Uterus (tissue), 4 donors: ENCODE measurements around the gene PARP9. TPM values are rescaled to one million over a fixed set of nuclear protein-coding genes. Genes with fewer than 3 reads are reported as not detected.

ENCODE experiments used
- DNase-seq, 2 donors: peaks; one replicate each; pipeline ENCODE4 v3.0.0-alpha.2; 2019 to 2020
- H3K27ac ChIP-seq, 2 donors: fragments of 200-600 bp; sonication (generic); 1 replicate in 1 of 2; 2 replicates in 1 of 2; pipeline ENCODE4 v1.5.1; 2016 to 2018
- H3K27me3 ChIP-seq, 2 donors: fragments of 200-600 bp; sonication (generic); one replicate each; pipeline ENCODE4 v1.5.1; 2018 to 2019; ENCODE audit warnings: control low read depth in 1 of 2
- H3K36me3 ChIP-seq, 2 donors: fragments of 200-600 bp; sonication (generic); one replicate each; pipeline ENCODE4 v1.5.1; 2019; ENCODE audit warnings: control low read depth in 1 of 2
- H3K4me1 ChIP-seq, 2 donors: fragments of 200-600 bp; sonication (generic); one replicate each; pipeline ENCODE4 v1.5.1; 2018 to 2019; ENCODE audit warnings: control low read depth in 1 of 2
- H3K4me3 ChIP-seq, 2 donors: fragments of 200-600 bp; sonication (generic); 1 replicate in 1 of 2; 2 replicates in 1 of 2; pipeline ENCODE4 v1.5.1; 2018 to 2019; ENCODE audit warnings: mild to moderate bottlenecking in 1 of 2
- H3K9me3 ChIP-seq, 2 donors: fragments of 200-600 bp; sonication (generic); one replicate each; pipeline ENCODE4 v1.5.1; 2019; ENCODE audit warnings: control low read depth in 1 of 2
- POLR2A ChIP-seq, 2 donors: fragments of 450-650 bp; IDR thresholded peaks; one replicate each; pipeline ENCODE4 v1.6.1; 2016; ENCODE audit warnings: antibody characterized with exemption in 2 of 2, mild to moderate bottlenecking in 1 of 2, moderate library complexity in 1 of 2
- intact Hi-C: fragments of 100-400 bp; cut with DNase I; formaldehyde crosslinking; loops from one replicate; pipeline ENCODE4 v1.15.1; 2023; ENCODE audit warnings: low total_unique reads
- total RNA-seq, 4 donors: library from RNA; depleted of rRNA in 3 of 4; stranded (reverse); fragments of >200 nt in 3 of 4; gene quantifications; one replicate each; pipeline versions ENCODE4 v1.1.0 to v1.2.4, GENCODE V29; 2014 to 2023
- TF ChIP-seq, protein P1 (sequence below), 4 experiments: fragments of 200-600 bp in 2 of 4; fragments of 450-650 bp in 2 of 4; sonication (generic) in 2 of 4; IDR thresholded peaks; one replicate each; pipeline ENCODE4 v1.5.1; 2016 to 2019; ENCODE audit warnings: antibody characterized with exemption in 4 of 4, mild to moderate bottlenecking in 2 of 4, moderate library complexity in 1 of 4
- donor health status: DM: yes; HTN: yes; CAD: no.

Gene PARP9
- total RNA-seq, 4 donors from 2014 or later, result 16.8 to 80.7 (median 35.8) TPM

DNA sequence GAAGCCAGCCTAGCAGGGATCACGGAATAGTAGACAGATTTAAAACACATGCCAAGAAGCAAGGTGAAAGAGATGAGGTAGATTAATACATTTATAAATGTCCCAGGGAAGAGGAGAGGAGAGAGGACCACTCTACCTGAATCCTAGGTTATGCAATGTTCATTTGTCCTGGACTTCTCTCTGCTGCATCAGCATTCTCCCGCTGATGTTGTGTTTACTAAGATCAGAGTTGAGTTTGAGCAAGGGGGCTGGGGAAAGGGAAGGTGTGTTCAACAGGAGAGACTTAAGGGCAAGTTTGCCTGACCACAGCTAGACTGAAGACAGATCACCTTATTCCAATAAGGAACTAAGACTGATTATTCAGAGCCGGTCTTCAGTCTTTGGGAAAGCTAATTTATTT lies 48.2 kb downstream of the PARP9 start:
- Histone ChIP-seq H3K9me3 (no peaks in the 10 kb centered on the region), H3K27me3 (no peaks in the 10 kb centered on the region), H3K27ac (no peak overlapping the region), H3K36me3 (no peaks in the 10 kb centered on the region), H3K4me3 (no peak overlapping the region), H3K4me1 (peaks cover 0 to 5% of the 10 kb centered on the region in 2 donors)
- no peak for DNase-seq
- intact Hi-C loops, result no loop called here
- TF ChIP-seq, protein P1, sequence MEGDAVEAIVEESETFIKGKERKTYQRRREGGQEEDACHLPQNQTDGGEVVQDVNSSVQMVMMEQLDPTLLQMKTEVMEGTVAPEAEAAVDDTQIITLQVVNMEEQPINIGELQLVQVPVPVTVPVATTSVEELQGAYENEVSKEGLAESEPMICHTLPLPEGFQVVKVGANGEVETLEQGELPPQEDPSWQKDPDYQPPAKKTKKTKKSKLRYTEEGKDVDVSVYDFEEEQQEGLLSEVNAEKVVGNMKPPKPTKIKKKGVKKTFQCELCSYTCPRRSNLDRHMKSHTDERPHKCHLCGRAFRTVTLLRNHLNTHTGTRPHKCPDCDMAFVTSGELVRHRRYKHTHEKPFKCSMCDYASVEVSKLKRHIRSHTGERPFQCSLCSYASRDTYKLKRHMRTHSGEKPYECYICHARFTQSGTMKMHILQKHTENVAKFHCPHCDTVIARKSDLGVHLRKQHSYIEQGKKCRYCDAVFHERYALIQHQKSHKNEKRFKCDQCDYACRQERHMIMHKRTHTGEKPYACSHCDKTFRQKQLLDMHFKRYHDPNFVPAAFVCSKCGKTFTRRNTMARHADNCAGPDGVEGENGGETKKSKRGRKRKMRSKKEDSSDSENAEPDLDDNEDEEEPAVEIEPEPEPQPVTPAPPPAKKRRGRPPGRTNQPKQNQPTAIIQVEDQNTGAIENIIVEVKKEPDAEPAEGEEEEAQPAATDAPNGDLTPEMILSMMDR (IDR thresholded peaks at IDR 0.05), result no peak
- no peak for TF ChIP-seq POLR2A (IDR thresholded peaks at IDR 0.05)

DNA sequence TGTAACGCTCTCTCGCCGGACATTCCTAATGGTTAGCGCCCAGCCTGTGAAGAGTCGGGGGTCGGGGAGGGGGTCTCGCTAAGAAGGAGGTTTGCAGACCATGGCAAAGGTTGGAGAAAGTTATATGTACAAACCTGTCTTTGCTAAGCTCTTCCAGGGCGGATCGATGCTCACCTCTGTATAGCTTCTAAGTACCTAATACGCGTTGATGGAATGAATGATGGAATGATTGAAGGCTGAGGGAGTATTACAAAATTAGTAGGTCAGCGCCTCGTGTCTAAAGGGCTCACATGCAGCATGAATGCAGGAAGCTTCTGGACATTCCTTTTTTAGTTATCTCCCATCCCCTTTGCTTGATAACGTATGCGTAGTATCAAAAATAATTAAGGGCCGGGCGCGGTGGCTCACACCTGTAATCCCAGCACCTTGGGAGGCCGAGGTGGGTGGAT lies 49.1 kb downstream of the PARP9 start:
- no peak for DNase-seq
- Histone ChIP-seq H3K27me3 (no peaks in the 10 kb centered on the region), H3K4me3 (peak overlapping the region; percentile 62 to 75), H3K9me3 (no peaks in the 10 kb centered on the region), H3K4me1 (peaks cover 0 to 5% of the 10 kb centered on the region in 2 donors), H3K27ac (peak overlapping the region; percentile 94 to 95), H3K36me3 (no peaks in the 10 kb centered on the region)
- intact Hi-C loops, result no loop called here
- TF ChIP-seq, protein P1 (IDR thresholded peaks at IDR 0.05), result no peak
- no peak for TF ChIP-seq POLR2A (IDR thresholded peaks at IDR 0.05)

DNA sequence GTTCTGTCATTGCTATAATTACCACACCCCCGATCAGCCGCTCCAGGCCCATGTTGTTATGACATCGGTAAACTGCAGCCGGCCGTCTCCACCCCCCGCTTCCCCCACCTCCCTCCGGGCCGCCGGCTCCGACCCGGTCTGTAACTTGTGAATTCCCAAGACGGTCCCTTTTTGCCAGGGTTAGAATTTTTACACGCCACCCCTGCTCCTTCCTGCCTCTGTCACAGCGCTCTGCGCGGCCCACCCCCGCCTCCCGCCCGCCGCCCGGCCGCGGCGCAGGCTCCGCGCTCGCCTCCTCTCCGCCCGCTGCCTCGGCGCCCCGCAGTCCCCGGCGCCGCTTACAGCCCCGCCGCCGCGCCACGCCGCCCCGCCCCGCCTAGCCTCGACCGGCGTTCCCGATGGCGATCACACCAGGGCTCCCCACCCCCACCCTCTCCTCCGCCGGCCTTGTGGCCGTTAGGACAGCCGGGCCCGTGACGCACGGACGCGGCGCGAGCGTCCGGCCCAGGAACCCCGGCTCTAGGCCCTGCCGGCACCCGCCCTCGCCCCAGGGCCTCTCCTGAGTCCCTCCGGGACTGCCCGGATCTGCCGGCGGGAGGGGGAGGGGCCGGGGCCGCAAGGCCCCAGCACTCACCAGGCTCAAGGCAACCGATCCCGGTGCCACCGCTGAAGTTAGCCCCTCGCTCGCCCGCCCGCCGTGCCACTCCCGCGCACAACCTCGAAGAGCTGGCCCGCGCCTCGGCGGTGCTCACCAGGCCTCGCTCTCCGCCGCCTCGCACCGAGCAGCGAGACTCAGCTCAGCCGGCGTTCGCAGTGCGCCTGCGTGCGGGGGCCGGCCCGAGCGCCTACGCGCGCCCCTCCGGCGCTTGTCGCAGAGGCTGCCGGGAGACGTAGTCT lies 49.7 kb downstream of the PARP9 start, which contains the start of gene KPNA1:
KPNA1 (minus strand) TSS at position 817 of the 897 bp plus-strand sequence. CDS start 18,374 bp downstream, outside the sequence.
- peak; percentile 80 to 87 for DNase-seq
- Histone ChIP-seq H3K4me3 (peak within 1 kb of the TSS; percentile 62 to 75), H3K27me3 (no peaks in the 10 kb centered on the region), H3K4me1 (peaks cover 0 to 5% of the 10 kb centered on the region in 2 donors), H3K9me3 (no peaks in the 10 kb centered on the region), H3K27ac (peak within 1 kb of the TSS; percentile 94 to 95), H3K36me3 (no peaks in the 10 kb centered on the region)
- TF ChIP-seq, protein P1 (IDR thresholded peaks at IDR 0.05), result peak in 2 of 4 experiments; percentile 5 to 14
- peak; percentile 85 to 99 for TF ChIP-seq POLR2A (IDR thresholded peaks at IDR 0.05)
- intact Hi-C loops, result no loop called here

DNA sequence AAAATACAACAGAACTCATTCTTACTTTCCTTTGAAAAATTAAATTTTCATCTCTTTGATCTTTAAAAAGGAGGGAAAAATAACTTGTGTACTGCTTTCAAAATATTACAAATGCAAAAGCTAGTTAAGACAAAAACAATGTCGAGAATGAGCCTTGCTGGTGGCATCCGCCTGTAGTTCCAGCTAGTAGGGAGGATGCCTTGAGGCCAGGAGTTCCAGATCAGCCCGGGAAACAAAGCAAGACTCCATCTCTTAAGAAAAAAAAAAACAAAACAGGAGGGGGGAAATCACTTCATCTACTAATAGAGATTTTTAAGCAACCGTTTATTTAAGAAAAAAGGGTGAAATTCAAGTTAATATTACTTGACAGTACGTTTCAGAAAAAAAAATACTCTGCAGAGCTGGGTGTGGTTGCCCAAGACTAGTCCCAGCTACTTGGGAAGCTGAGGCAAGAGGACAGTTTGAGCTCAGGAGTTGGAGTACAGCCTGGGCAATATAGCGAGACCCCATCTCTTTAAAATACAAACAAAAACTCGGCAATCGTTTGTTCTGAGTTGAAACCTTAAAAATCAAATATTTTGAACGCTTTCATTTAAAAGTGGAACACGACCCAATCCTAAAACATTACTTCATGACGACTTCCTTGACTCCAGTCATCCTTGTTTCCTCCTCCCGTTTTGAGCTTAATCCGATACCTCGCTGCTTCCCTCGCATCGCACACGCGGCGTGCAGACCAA lies 50.5 kb downstream of the PARP9 start:
- Histone ChIP-seq H3K27me3 (no peaks in the 10 kb centered on the region), H3K27ac (peak overlapping the region; percentile 94 to 95), H3K9me3 (no peaks in the 10 kb centered on the region), H3K4me3 (peak overlapping the region; percentile 62 to 75), H3K4me1 (peaks cover 0 to 5% of the 10 kb centered on the region in 2 donors), H3K36me3 (no peaks in the 10 kb centered on the region)
- DNase-seq, result no peak
- intact Hi-C loops, result no loop called here
- no peak for TF ChIP-seq POLR2A (IDR thresholded peaks at IDR 0.05)
- TF ChIP-seq, protein P1 (IDR thresholded peaks at IDR 0.05), result no peak
